Choroid plexus epithelial cell (primary cell): ENCODE measurements around the gene SLC23A1.

Experiments used
- DNase-seq: peaks from one replicate; pipeline ENCODE4 v3.0.0-alpha.2; 2010; ENCODE audit warnings: low read depth
- H3K4me3 ChIP-seq: 2 replicates; pipeline ENCODE4 v1.5.1; 2011; ENCODE audit warnings: low read depth, mild to moderate bottlenecking, control low read depth, low read length, moderate library complexity
- CTCF ChIP-seq: conservative IDR thresholded peaks from 2 replicates; pipeline ENCODE4 v1.5.1; 2011; ENCODE audit warnings: low read depth, mild to moderate bottlenecking, control low read depth, inconsistent platforms, low read length, moderate library complexity

The SLC23A1 gene

GRCh38 chr5:139399501-139400121 lies 16.5 kb upstream of the SLC23A1 start:
- TF ChIP-seq CTCF = no peak
- H3K4me3 ChIP-seq = no peak overlapping the region
- DNase-seq = no peak

- TF ChIP-seq CTCF = no peak
- H3K4me3 ChIP-seq = no peak overlapping the region
These were observed 14.8 kb upstream of the SLC23A1 start for GRCh38 chr5:139397921-139398320.

GRCh38 chr5:139396691-139397090 lies 13.6 kb upstream of the SLC23A1 start:
- no peak for TF ChIP-seq CTCF
- H3K4me3 ChIP-seq = no peak overlapping the region

More at GRCh38 chr5:139397921-139398320, 14.8 kb upstream of the SLC23A1 start:
- no peak for DNase-seq

GRCh38 chr5:139395844-139396640 lies 12.9 kb upstream of the SLC23A1 start:
- TF ChIP-seq CTCF = no peak
- no peak for DNase-seq
- H3K4me3 ChIP-seq = no peak overlapping the region

More at GRCh38 chr5:139396691-139397090, 13.6 kb upstream of the SLC23A1 start:
- no peak for DNase-seq

- DNase-seq = no peak
- H3K4me3 ChIP-seq = peak within 1 kb of the TSS; percentile 59
- no peak for TF ChIP-seq CTCF
These were observed 11.8 kb upstream of the SLC23A1 start, which contains the start of gene PROB1 for GRCh38 chr5:139394654-139395566. PROB1 (minus strand) TSS chr5:139395104; CDS start chr5:139395081, 23 bp downstream.

- TF ChIP-seq CTCF = peak; percentile 45
- peak overlapping the region; percentile 59 for H3K4me3 ChIP-seq
- DNase-seq = peak; percentile 59
These were observed 11.1 kb upstream of the SLC23A1 start for GRCh38 chr5:139394123-139394653.
